Adrenal gland (tissue), 12 donors: ENCODE measurements around the gene AQP2. TPM values are rescaled to one million over a fixed set of nuclear protein-coding genes. Genes with fewer than 3 reads are reported as not detected.

Experiments used
- DNase-seq, 7 donors: peaks; one replicate each; pipeline ENCODE4 v3.0.0-alpha.2; 2019 to 2020
- H3K27ac ChIP-seq, 5 donors: fragments of 200-600 bp; sonication (generic) in 4 of 5; 1 replicate in 3 of 5; 2 replicates in 2 of 5; pipeline versions ENCODE4 v1.5.1 to v1.8.0; 2016 to 2020; ENCODE audit warnings: mild to moderate bottlenecking in 1 of 5
- H3K27me3 ChIP-seq: fragments of 200-600 bp; 2 replicates; pipeline ENCODE4 v1.8.0; 2021
- H3K36me3 ChIP-seq, 2 donors: fragments of 200-600 bp; replicated peaks in 1 of 2; 1 replicate in 1 of 2; 2 replicates in 1 of 2; pipeline versions ENCODE4 v1.5.1 to v1.8.0; 2018 to 2022
- H3K4me1 ChIP-seq, 2 donors: fragments of 200-600 bp; replicated peaks in 1 of 2; 1 replicate in 1 of 2; 2 replicates in 1 of 2; pipeline versions ENCODE4 v1.5.1 to v1.8.0; 2018 to 2021
- H3K4me3 ChIP-seq, 4 donors: fragments of 200-600 bp; sonication (generic) in 3 of 4; one replicate each; pipeline ENCODE4 v1.5.1; 2016 to 2018
- H3K9me3 ChIP-seq, 3 donors: fragments of 200-600 bp; sonication (generic) in 1 of 3; replicated peaks in 1 of 3; 1 replicate in 2 of 3; 2 replicates in 1 of 3; pipeline versions ENCODE4 v1.5.1 to v1.8.0; 2016 to 2021
- POLR2A ChIP-seq, 2 donors: fragments of 450-650 bp; IDR thresholded peaks; one replicate each; pipeline ENCODE4 v1.6.1; 2017; ENCODE audit warnings: antibody characterized with exemption in 2 of 2, mild to moderate bottlenecking in 2 of 2, moderate library complexity in 1 of 2
- WGBS, 4 donors: extraction: QIAGEN DNeasy Blood & Tissue Kit in 2 of 4; methylation state at CpG; one replicate each; pipeline versions ENCODE4 v1.1.5 to v1.1.7; 2013 to 2017; 5-methylcytosine and 5-hydroxymethylcytosine counted together
- intact Hi-C, 2 donors: fragments of 100-400 bp; cut with DNase I; formaldehyde crosslinking; loops; one replicate each; pipeline versions ENCODE4 v1.14.1 to v1.15.0; 2022 to 2023
- polyA plus RNA-seq, 3 donors: library from polyadenylated mRNA; stranded (reverse); fragments of 200-250 nt in 2 of 3; fragments of 350-450 nt in 1 of 3; fragmentation: Illumina TruSeq in 1 of 3; extraction: RNeasy Lipid Tissue Mini Kit (QIAGEN cat#74804) in 1 of 3; gene quantifications; one replicate each; pipeline ENCODE4 v1.2.3, GENCODE V29; 2013 to 2014
- total RNA-seq, 9 donors: library from RNA; depleted of rRNA in 4 of 9; stranded (reverse); fragments of >200 nt in 4 of 9; fragments of 120-200 nt in 1 of 9; fragmentation: NEBNext Ultra II Directional in 1 of 9; extraction: Animal tissue kit (Norgen Biotek cat#: 25700) in 1 of 9; gene quantifications; one replicate each; pipeline versions ENCODE4 v1.1.0 to v1.2.4, GENCODE V29; 2013 to 2023
- TF ChIP-seq, protein P1 (sequence below), 6 experiments: fragments of 450-650 bp in 4 of 6; fragments of 200-600 bp in 2 of 6; sonication (generic) in 1 of 6; IDR thresholded peaks; 1 replicate in 5 of 6; 2 replicates in 1 of 6; pipeline versions ENCODE4 v1.5.1 to v1.8.0; 2016 to 2021; ENCODE audit warnings: antibody characterized with exemption in 6 of 6, mild to moderate bottlenecking in 2 of 6, moderate library complexity in 1 of 6
- donor health status: healthy with polysubstance abuse.
- donor health status: Bipolar disorder and iron deficiency.
- donor health status: DM: yes; HTN: yes; CAD: no.
- donor health status: DM: no; HTN: no; CAD: no.
- donor health status: DM: no; HTN: no; CAD: no.
- donor health status: DM: yes; HTN: yes; CAD: no.

Gene AQP2
- total and polyA plus RNA-seq, 12 donors: 0.10 to 81.0 (median 2.4) TPM; not detected in 1

DNA sequence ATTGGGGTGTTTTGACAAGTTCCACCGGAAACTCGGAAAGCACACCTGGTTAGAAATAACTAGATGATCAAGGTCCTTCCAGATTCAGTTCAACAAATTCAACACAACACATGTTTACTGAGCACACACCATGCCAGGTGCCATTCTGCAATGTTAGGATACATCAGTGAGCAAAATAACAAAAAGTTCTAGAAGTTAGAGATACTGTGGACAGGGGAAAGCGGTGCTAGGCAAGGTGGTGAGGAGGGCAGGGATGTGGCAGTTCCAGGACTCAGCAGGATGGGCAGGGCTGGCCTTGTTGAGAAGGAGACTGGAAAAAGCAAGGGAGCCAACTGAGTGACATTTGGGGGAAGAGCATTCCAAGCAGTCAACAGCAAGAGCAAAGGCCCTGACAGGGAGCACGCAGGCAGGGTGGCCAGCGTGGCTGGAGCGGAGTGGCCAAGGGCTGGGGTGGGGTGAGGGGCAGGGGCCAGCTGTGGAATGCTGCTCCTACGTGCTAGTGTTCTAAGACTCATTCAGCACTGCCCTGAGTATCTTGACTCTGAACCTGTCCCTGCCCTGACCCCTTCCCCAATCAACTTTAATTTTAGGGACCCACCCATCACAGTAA, 27.4 kb upstream of the AQP2 start:
- H3K9me3 ChIP-seq: no peaks in the 10 kb centered on the region
- no peak overlapping the region for H3K4me3 ChIP-seq
- peak overlapping the region in 2 of 5 donors; percentile 41 to 69 for H3K27ac ChIP-seq
- no peaks in the 10 kb centered on the region for H3K36me3 ChIP-seq
- 76 to 86% (median 83%) methylated on average over 7 of the region's 7 CpGs for WGBS, 4 donors
- TF ChIP-seq POLR2A (IDR thresholded peaks at IDR 0.05): no peak
- TF ChIP-seq, protein P1, sequence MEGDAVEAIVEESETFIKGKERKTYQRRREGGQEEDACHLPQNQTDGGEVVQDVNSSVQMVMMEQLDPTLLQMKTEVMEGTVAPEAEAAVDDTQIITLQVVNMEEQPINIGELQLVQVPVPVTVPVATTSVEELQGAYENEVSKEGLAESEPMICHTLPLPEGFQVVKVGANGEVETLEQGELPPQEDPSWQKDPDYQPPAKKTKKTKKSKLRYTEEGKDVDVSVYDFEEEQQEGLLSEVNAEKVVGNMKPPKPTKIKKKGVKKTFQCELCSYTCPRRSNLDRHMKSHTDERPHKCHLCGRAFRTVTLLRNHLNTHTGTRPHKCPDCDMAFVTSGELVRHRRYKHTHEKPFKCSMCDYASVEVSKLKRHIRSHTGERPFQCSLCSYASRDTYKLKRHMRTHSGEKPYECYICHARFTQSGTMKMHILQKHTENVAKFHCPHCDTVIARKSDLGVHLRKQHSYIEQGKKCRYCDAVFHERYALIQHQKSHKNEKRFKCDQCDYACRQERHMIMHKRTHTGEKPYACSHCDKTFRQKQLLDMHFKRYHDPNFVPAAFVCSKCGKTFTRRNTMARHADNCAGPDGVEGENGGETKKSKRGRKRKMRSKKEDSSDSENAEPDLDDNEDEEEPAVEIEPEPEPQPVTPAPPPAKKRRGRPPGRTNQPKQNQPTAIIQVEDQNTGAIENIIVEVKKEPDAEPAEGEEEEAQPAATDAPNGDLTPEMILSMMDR (IDR thresholded peaks at IDR 0.05): no peak
- intact Hi-C loops: no loop called here
- H3K4me1 ChIP-seq: peaks cover 8 to 18% of the 10 kb centered on the region in 2 donors
- no peak for DNase-seq
- no peaks in the 10 kb centered on the region for H3K27me3 ChIP-seq

GRCh38 chr12:49923880-49924556, 26.5 kb upstream of the AQP2 start:
- no peak for TF ChIP-seq POLR2A (IDR thresholded peaks at IDR 0.05)
- no peaks in the 10 kb centered on the region for H3K27me3 ChIP-seq
- H3K4me1 ChIP-seq: peaks cover 8 to 18% of the 10 kb centered on the region in 2 donors
- intact Hi-C loops: no loop called here
- H3K36me3 ChIP-seq: no peaks in the 10 kb centered on the region
- no peaks in the 10 kb centered on the region for H3K9me3 ChIP-seq
- H3K4me3 ChIP-seq: no peak overlapping the region
- 59 to 77% (median 68%) methylated on average over 15 of the region's 15 CpGs for WGBS, 4 donors
- peak overlapping the region in 1 of 5 donors; percentile 69 for H3K27ac ChIP-seq
- peak in 3 of 7 donors; percentile 29 to 46 (median 39) for DNase-seq

- WGBS, 4 donors: 65 to 79% (median 77%) methylated on average over 4 to 7 of the region's 7 CpGs
- Histone ChIP-seq H3K36me3 (no peaks in the 10 kb centered on the region), H3K9me3 (no peaks in the 10 kb centered on the region), H3K27me3 (no peaks in the 10 kb centered on the region), H3K27ac (peak overlapping the region in 1 of 5 donors; percentile 69), H3K4me3 (no peak overlapping the region), H3K4me1 (peaks cover 8 to 18% of the 10 kb centered on the region in 2 donors)
- TF ChIP-seq, protein P1 (IDR thresholded peaks at IDR 0.05): no peak
- no peak for TF ChIP-seq POLR2A (IDR thresholded peaks at IDR 0.05)
- DNase-seq: no peak
- intact Hi-C loops: no loop called here
Measured at GRCh38 chr12:49924628-49925246, 25.8 kb upstream of the AQP2 start.

- no peak overlapping the region for H3K27ac ChIP-seq
- H3K27me3 ChIP-seq: no peaks in the 10 kb centered on the region
- H3K9me3 ChIP-seq: no peaks in the 10 kb centered on the region
- intact Hi-C loops: no loop called here
- WGBS, 4 donors: 88 to 97% (median 91%) methylated on average over 10 to 11 of the region's 11 CpGs
- H3K4me1 ChIP-seq: peaks cover 8 to 14% of the 10 kb centered on the region in 2 donors
- DNase-seq: no peak
- H3K36me3 ChIP-seq: no peaks in the 10 kb centered on the region
- TF ChIP-seq POLR2A (IDR thresholded peaks at IDR 0.05): no peak
- TF ChIP-seq, protein P1 (IDR thresholded peaks at IDR 0.05): no peak
- no peak overlapping the region for H3K4me3 ChIP-seq
Measured at GRCh38 chr12:49925433-49926204, 24.9 kb upstream of the AQP2 start.
